HK-2 (cell line): Measurements from ENCODE around the gene SCARB1.

Experiments
- DNase-seq: peaks from one replicate; pipeline ENCODE4 v3.0.0-alpha.2; 2018; ENCODE audit not compliant: unreplicated experiment

Gene SCARB1

DNA sequence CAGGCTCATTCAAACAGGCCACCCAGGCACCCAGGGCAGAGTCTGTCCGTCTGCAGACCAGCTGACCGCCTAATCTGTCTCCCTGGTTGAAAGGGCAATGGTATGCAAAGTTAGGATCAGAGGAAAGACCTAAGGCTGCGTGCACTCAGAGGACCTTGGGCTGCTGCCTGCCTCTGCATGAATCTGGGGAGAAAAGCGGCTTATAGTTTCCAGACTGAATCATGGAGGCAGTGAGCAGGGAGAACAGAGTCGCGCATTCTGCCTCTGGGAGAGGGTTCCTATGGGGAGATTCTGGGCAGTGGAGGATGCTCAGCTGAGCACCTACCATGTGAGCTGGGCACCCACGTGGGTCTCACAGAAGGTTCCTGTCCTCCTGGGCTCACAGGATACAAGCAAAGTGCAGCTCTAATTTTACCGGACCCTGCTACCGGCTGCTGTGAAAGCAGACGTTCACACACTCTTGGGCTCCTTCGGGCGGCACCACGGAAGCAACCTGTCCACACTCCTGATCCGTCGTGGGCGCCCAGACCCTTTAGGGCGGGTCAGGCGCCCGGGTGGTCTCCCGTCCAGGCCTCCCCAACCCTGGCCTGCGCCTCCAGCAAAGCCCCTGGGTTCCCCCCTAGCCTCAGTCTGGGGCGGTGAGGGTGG is 772 bp downstream of the SCARB1 start:
- DNase-seq: peak; percentile 33

- no peak for DNase-seq
Observed at GRCh38 chr12:124861898-124862676, 1.6 kb downstream of the SCARB1 start.

GRCh38 chr12:124861492-124861891 is 2.2 kb downstream of the SCARB1 start:
- no peak for DNase-seq

- DNase-seq: no peak
Observed at GRCh38 chr12:124857921-124858461, 5.7 kb downstream of the SCARB1 start.

GRCh38 chr12:124856842-124857178 is 6.9 kb downstream of the SCARB1 start:
- DNase-seq: no peak

DNA sequence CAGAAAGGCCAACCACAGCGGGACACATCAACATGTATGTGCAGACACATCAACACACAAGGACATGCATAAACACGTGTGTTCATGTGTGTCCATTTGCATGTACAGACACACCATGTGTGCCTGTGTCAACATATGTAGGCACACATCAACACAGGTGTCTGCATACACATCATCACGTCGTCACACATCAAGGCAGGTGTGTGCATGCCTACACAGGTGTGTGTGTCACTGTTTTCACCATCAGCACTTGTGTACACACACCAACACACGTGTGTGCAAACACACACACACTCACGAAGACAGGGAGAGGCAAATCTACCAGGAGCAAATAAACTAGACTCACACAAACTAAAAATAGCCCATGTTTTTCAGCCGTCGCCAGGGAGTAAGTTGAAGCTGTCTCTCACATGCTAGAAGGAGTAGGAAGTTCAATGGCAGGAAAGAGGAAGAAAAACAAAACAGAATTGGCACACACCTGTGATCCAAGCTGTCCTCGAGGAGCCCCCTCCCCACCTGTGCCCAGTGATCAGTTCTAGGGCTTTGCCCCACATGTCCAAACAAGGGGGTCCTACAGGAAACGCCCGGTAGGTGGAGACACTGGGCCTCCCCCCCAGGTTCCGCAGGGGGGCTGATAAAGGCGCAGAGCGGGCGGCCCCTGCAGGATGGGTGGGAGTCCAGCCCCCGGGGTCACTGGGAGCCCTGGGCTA is 7.4 kb downstream of the SCARB1 start:
- DNase-seq: no peak

GRCh38 chr12:124855275-124855957 is 8.2 kb downstream of the SCARB1 start:
- DNase-seq: no peak

GRCh38 chr12:124854637-124855184 is 9.0 kb downstream of the SCARB1 start:
- no peak for DNase-seq

- DNase-seq: no peak
Observed at GRCh38 chr12:124853781-124854636, 9.7 kb downstream of the SCARB1 start.

GRCh38 chr12:124852911-124853427 is 10.7 kb downstream of the SCARB1 start:
- no peak for DNase-seq

DNA sequence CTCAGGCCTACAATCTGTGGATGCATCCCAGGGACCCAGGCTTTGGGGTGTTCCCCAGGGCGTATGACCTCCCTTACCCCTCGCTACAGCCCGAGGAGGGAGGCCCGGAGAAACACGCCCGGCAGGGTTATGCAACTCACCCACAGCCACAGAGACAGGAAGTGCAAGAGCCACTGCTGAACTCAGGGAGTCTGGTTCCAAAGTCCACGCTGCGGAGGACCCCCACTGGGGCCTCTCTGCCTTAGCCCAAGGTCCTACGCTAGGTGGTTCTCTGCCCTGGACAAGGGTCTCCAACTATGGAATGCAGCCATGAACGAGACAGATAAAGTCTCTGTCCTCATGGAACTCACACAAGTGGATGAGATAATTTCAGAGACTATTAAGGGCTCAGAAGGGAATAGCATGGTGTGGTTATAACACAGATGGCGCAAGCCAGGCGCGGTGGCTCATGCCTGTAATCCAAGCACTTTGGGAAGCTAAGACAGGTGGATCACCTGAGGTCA is 11.3 kb downstream of the SCARB1 start:
- no peak for DNase-seq

DNA sequence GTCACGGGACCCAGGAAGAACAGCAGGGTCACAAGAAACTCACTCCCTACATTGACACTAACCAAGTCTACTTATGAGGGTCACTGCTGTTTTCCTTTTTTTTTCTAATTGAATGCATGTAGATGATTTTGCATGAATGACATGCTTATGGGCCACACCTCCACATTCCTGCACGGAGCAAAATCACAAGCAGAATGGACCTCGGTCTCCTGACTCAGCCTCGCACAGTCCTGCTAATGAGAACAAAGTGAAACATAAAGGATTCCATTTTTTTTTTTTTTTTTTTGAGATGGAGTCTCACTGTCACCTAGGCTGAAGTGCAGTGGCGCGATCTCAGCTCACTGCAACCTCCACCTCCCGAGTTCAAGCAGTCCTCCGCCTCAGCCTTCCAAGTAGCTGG is 12.3 kb downstream of the SCARB1 start:
- no peak for DNase-seq

- DNase-seq: no peak
Observed at GRCh38 chr12:124849382-124849781, 14.3 kb downstream of the SCARB1 start.

DNA sequence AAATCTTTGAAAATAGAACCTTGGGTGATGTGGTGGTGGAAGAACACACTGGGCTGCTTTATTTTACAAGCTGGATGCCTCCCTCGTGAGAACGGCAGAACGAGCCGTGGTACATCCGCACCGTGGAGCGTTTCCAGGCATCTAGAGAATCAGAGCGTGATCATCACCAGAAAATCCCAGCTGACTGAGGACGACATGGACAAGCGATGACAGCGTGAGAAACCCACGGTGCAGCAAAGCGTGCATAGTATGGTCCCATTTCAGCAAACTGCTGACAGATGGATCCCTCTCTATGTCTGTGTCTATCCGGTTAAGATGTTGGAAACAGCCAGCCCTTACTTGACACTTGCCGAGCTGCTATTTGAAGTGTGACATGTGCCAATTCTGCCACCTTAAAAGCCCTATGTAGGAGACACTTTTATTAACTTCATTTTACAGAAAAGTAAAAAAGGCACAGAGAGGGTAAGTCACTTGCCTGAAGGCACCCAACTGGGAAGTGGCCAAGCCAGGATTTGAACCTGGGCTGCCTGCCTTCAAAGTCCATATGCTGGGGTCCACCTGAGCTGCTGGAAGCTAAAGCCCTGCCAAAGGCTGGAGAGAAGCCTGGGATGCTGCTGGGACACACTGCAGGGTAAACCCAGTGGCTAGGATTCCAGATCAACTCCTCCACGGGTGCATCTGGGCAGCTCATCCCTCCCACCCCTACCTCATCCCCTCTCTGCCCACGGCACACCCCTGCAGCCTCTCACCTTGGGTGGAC is 14.9 kb downstream of the SCARB1 start:
- DNase-seq: no peak

GRCh38 chr12:124847113-124848074 is 16.3 kb downstream of the SCARB1 start:
- DNase-seq: no peak

DNA sequence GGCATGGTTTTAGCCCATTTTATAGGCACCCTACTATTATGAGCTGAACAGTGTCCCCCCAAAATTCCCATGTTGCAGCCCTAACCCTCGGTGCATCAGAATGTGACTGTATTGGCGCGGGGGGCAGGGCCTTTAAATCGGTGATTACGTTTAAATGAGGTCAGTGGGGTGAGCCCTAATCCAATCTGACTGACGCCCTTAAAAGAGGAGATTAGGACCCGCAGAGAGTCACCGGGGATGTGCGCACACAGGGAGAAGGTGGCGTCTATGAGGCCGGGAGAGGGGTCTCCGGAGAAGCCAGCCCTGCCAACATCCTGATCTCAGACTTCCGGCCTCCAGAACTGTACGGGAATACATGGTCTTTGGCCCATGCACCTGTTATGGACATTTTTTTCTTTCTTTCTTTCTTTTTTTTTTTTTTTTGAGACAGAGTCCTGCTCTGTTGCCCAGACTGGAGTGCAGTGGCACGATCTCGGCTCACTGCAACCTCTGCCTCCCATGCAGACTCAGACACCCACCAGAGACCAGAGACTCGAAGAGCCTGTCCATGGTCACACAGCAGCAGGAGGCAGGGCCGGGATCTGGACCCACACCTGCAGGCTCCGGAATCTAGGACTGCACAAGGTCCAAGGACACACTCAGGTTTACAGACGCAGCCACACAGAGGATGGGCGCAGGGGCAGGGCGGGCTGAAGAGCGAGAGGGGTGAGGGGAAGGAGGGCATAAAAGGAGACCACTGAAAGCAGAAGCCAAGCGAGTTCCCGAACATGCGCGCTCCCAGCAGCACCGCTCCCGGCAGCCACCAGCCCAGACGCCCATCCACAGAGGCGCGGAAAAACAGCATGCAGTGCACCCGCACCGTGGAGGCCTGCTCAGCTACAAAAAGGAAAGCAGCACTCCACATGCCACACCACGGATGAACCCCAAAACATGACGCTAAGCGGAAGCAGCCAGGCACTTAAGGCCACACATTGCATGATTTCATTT is 19.0 kb downstream of the SCARB1 start:
- no peak for DNase-seq

DNA sequence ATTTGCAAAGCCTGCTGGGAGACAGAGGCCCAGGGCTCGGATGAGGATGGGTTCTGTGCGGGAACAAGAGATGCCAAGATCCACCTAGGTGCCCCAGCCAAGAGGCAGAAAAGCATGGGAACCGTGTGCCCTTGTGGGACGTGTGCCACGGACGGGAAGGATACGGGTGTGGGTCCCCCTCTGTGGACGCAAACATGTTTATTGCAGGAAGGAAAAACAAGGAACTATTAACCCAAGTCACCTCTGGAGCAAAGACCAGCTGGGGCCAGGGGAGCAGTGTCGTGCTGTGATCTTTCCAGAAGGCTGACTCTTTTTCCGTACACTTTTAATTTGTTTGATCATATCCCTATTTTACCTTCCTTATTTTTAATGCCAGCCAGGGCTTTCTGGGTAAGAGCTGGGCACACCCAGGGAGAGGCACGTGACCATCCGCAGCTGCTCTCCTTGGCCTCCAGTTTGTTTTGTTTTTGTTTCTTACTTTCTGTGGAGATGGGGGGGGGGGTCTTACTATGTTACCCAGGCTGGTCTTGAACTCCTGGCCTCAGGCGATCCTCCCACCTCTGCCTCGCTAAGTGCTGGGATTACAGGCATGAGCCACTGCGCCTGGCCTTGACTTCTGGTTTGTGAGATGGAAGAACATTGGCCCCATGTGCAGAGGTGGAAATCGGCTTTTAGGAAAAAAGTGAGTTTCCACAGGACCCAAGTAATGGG is 20.7 kb downstream of the SCARB1 start:
- no peak for DNase-seq
